ENCODE results near the gene EEF1B2.
"Not testable (repeated sequence)": the region's sequence is repeated elsewhere in the genome, so short reads cannot be mapped to it uniquely, and the experiment has no call there.

The EEF1B2 gene

DNA sequence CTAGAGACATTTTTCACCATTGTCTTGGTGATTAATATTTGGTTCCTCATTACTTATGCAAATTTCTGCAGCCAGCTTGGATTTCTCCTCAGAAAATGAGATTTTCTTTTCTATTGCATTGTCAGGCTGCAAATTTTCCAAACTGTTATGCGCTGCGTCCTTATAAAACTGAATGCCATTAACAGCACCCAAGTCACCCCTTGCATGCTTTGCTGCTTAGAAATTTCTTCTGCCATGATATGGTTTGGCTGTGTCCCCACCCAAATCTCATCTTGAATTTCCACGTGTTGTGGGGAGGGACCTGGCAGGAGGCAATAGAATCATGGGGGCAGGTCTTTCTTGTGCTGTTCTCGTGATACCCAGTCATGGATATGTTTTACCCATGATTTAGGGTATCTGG, 8.5 kb downstream of the EEF1B2 start:
- not testable (repeated sequence) for DNase-seq

- not testable (repeated sequence) for DNase-seq
Measured at GRCh38 chr2:206171624-206172397, 12.1 kb downstream of the EEF1B2 start.

DNA sequence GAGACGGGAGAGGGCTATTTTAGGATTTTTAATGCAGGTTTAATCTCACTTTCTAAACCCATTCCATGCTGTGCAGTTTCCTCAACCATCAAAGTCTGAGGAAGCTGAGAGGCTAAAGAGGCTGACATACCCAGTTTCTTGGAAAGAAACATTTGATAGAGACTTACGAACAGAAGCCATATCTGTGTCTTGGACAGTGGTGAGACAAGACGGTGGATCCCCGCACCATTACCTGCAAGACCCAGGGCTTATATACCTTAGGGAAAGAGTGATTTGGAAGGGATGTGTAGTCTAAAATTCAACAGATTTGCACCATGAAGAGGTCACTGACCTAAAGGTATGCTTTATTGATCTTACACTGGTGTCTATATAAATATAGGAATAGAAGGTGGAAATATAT, 13.5 kb downstream of the EEF1B2 start:
- DNase-seq, result no peak

GRCh38 chr2:206176121-206176520, 16.4 kb downstream of the EEF1B2 start:
- DNase-seq, result no peak

DNA sequence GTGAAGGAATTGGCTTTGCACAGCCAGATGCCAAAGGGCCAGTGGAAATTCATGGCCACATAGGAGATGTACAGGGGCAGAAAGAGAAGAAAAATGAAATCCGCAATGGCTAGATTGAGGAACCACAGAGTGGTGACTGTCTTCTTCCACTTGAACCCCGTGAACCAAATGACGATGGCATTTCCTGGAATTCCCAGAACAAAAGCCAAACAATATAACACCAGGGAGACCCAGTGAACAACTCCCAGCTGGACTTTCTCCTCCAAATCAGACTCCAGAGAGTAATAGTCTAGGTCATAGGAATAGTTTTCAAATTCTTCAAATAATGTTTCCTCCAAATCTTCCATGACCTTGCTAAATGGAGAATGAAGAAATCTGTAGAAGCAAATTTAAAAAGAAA, 17.2 kb downstream of the EEF1B2 start:
- no peak for DNase-seq

DNA sequence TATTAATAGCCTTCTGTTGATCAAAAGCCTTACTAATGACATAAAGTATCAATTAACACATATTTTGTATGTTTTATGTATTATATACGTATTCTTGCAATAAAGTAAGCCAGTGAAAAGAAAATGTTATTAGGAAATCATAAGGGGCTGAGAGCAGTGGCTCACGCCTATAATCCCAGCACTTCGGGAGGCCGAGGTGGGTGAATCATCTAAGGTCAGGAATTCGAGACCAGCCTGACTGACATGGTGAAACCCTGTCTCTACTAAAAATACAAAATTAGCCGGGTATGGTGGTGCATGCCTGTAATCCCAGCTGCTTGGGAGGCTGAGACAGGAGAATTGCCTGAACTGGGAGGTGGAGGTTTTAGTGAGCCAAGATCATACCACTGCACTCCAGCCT, 21.8 kb downstream of the EEF1B2 start:
- not testable (repeated sequence) for DNase-seq

GRCh38 chr2:206189691-206190090, 30.0 kb downstream of the EEF1B2 start:
- no peak for DNase-seq

DNA sequence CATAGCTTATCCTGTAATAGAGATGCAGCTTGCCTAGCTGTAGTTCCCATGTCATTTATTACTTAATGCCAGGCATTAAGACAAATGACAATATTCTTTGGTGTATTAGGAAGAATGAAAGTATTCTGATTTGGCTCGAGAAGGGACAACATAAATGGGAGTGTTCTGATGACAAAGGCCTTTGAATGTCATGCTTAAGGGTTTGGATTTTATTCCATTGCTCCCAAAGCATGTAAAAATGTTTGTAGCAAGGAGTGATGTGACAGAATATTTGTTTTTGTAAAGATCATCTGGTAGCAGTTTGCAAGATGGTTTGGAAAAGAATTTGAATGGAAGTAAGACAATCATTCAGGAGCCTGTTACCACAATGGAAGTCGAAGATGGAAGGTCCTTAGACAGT, 30.4 kb downstream of the EEF1B2 start:
- no peak for DNase-seq

DNA sequence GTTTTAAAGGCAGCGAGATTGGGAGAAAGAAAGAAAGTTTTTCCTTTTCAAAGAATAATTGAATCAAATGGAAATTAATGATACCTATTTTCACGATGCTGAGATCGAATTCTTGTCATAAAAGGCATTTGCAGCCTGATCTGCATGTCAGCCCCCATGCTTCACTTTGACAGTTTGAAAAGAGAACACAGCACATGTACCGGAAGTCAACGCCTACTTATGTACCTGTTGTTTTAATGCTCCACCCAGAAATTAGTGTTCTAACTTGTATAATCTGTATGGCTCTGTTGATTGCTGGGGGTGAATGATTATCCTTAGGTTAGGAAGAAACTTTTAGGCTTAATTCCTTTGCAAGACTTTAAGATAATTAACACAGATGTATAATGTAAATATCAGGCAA, 31.0 kb downstream of the EEF1B2 start:
- no peak for DNase-seq

DNA sequence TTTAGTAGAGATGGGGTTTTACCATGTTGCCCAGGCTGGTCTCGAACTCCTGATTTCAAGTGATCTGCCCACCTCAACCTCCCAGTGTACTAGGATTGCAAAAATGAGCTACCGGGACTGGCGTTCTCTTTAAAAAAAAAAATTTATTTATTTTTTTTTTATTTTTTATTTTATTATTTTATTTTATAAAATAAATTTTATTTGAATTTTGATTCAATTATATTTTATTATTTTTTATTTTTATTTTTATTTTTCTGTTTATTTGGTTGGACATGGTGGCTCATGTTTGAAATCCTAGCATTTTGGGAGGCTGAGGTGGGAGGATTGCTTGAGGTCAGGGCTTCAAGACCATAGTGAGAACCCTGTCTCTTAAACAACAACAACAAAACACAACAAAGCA, 32.5 kb downstream of the EEF1B2 start:
- no peak for DNase-seq

DNA sequence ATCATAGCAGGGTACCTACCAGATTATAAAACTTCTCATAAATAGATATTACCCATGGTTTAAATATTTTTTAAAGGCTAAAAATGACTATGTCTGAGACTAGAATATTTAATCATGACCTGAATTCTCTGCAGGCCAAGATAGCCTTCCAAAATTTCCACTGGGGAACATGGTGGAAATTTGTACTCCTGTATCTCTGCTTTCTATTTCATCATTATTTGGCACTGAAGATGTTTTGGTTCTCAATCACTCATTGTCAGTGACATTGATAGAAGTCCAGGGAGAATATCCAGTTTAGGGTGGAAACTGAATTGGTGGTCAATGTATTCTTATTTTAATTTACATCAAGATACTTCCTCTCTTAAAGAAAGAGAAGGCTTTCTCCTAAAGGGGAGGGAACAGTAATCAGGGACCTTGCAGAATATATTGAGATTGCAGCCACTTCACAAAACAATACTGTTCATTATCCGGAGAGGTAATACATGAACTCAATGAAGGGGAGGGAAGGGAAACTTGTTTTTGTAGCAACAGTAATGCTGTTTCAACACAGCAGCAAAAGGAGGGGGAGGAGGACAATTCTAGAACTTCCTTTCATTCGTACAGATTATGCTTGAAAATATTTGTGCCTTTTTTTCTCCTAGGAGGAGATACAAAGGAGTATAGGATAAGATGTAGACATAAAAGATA, 34.1 kb downstream of the EEF1B2 start:
- DNase-seq, result no peak

DNA sequence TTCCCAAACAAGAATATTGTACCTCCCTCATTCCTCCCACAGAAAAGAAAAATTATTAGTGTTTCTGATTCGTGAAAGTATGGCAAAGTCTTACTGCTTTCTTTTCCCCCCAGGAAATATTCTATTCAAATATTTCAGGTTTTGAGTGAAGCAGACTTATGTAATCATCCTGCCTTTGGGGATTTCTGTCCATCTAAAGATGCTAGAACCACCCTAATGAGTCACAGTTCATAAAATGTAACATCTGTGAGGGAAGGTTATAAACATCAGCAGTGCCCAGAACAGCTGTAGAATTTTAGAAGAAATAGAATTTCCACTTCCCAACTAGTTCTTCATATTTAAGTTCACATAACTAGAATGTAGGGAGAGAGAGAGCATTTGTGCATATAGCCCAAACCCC, 39.0 kb downstream of the EEF1B2 start:
- DNase-seq, result no peak

- no peak for DNase-seq
Measured at GRCh38 chr2:206201075-206201848, 41.6 kb downstream of the EEF1B2 start.

DNA sequence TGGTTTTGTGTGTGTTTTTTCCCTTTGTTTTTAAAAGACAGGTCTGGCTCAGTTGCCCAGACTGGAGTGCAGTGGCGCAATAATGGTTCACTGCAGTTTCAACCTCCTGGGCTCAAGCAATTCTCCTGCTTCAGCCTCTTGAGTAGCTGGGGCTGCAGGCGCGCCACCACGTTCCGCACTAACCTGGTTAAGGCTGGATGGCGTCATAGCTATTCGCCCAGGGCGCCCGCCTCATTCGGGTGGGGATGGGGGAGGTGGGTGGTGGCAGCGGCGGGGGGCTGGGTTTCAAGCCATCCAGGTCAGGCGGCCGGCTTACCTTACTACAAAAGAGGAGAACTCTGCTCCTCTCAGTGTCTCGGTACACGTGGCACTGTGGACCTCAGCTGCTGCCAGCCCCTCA, 42.8 kb downstream of the EEF1B2 start:
- no peak for DNase-seq

DNA sequence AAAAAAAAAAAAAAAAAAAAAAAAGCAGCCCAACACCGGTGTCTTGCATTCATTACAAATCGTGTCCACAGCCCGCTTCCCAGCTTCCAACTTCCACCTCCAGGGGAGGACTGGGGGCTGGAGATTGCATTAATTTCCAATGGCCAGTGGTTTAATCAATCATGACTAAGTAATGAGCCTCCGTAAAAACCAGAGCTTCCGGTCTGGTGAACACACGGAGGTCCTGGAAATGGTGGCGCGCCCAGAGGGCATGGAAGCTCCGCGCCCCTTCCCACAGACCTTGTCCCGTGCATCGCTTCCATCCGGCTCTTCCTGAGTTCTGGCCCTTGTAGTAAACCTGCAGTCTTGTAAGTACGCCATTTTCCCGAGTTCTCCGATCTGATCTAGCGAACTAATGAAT, 43.6 kb downstream of the EEF1B2 start:
- no peak for DNase-seq

DNA sequence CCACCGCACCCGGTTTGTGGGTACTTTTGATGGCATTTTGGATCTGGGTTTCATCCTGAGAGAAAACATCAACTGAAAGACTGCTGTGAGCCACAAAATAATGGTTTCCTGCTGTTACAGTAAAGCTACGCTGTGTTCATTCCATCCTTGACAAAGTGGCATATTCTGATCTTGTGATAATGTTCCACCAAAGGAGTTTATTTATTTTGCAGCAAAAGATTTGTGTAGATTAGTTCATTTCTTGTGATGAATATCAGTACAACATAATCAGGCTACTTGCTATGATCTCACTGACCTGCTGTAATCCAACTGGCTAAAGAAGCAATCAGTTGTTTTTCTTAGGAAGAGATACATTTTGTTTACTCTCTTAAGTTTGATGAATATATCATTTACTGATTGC, 45.0 kb downstream of the EEF1B2 start:
- DNase-seq, result no peak

DNA sequence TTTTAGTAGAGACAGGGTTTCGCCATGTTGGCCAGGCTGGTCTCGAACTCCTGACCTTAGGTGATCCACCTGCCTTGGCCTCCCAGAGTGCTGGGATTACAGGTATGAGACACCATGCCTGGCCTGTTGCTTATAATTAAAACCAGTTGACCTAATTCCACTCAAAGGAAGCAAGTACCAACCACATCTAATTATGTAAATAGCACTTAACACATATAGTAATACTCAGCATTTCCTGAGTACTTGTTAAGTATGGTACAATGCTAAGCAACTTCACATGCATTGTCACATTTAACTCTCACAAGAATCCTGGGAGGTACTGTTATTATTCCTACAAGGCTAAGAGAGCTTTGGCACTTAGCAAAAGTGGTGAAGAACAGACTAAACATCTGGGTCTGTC, 47.6 kb downstream of the EEF1B2 start:
- not testable (repeated sequence) for DNase-seq

GRCh38 chr2:206208900-206209299, 49.2 kb downstream of the EEF1B2 start:
- DNase-seq, result no peak

DNA sequence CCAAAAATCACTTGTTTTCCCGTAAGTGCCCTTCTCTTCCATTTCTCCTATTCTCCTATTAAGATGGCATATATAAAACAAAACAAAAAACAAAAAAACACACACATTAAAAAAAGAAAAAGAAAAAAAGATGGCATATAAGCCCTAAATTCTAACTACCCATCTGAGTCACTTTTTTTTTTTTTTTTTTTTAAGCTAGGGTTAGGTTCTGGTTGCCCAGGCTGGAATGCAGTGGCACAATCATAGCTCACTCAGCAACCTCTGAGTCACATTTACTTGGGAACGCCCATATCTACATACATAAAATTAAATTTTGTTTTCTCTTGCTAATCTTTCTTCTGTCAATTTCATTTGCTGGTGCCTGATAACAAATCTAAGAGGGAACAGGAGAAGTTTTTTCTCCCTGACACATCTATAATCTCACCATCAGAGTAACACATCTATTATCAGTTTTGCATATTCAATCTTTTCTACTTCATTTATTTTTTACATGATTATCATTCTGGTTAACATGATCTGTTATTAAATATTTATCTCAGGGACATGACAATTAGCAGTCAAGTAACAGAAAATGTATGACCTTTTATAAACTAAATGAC, 52.1 kb downstream of the EEF1B2 start:
- no peak for DNase-seq
